RWPE2 (cell line): Measurements from ENCODE around the gene DMTF1.

ENCODE experiments used
- ATAC-seq: fragments of 200-7000 bp; cut with Tn5 transposase; 3 replicates; pipeline ENCODE4 v1.9.1; 2021; ENCODE audit warnings: low read depth
- DNase-seq: peaks from one replicate; pipeline ENCODE4 v3.0.0-alpha.2; 2020; ENCODE audit warnings: low spot score
- H3K27ac ChIP-seq: fragments of 450-650 bp; 2 replicates; pipeline ENCODE4 v1.5.1; 2017; ENCODE audit warnings: mild to moderate bottlenecking; ENCODE audit not compliant: poor library complexity, severe bottlenecking
- H3K27me3 ChIP-seq: fragments of 250-450 bp; sonication (Bioruptor Pico); 2 replicates; pipeline ENCODE4 v1.5.1; 2021; ENCODE audit warnings: mild to moderate bottlenecking, moderate library complexity; ENCODE audit not compliant: insufficient read depth, poor library complexity, severe bottlenecking
- H3K36me3 ChIP-seq: fragments of 250-450 bp; sonication (Bioruptor Pico); 2 replicates; pipeline ENCODE4 v1.5.1; 2020; ENCODE audit warnings: low read depth, mild to moderate bottlenecking, moderate library complexity
- H3K4me1 ChIP-seq: fragments of 250-450 bp; sonication (Bioruptor Pico); 2 replicates; pipeline ENCODE4 v1.5.1; 2021; ENCODE audit warnings: mild to moderate bottlenecking, moderate library complexity; ENCODE audit not compliant: insufficient read depth, poor library complexity, severe bottlenecking
- H3K4me3 ChIP-seq: fragments of 250-450 bp; sonication (Bioruptor Pico); 2 replicates; pipeline ENCODE4 v1.5.1; 2021; ENCODE audit warnings: mild to moderate bottlenecking, moderate library complexity; ENCODE audit not compliant: severe bottlenecking
- H3K9me3 ChIP-seq: fragments of 250-450 bp; sonication (Bioruptor Pico); 2 replicates; pipeline ENCODE4 v1.5.1; 2021; ENCODE audit warnings: mild to moderate bottlenecking, moderate library complexity; ENCODE audit not compliant: severe bottlenecking
- CTCF ChIP-seq: fragments of 450-650 bp; IDR thresholded peaks from one replicate; pipeline ENCODE4 v1.5.1; 2017; ENCODE audit warnings: mild to moderate bottlenecking, moderate library complexity; ENCODE audit not compliant: poor library complexity, severe bottlenecking

DMTF1 gene

DNA sequence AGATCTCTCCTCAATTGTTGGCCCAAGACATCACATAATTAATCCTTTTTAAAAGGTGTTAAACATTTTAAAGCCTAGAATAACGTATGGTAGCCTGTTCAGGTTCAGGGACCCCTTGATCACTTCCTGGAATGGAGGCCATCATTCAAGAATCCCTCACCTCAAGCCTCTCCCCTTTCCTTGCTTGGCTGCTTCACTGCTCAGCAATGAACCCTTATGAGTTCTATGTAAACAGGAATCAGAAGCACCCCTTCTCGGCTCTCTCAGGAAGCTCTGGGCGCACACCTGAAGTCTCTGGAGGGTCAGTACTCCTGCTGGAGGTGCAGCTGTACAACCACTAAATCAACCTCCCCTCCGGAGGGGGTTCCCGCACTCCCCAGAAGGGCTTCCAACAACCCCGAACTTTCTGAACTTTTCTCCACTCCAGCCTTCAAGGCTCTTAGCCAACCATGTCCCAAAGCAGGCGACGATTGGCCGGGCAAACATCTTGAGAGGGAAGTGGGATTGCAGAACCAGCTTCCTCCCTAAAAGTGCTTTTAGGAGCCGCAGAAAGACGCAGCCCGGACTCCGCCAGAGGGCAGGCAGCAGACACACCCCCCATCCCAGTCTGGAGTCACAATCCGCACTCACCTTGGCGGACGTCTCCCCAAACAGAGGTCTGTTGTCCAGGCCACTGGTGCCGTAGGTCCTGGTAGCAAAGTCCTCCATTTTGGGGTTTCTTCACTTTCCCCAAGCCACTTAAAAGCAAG is 66.7 kb downstream of the DMTF1 start:
- peak; percentile 47 for ATAC-seq
- DNase-seq = no peak
- no peak for TF ChIP-seq CTCF
- Histone ChIP-seq H3K4me3 (peak overlapping the region; percentile 79), H3K36me3 (peaks cover 22% of the 10 kb centered on the region), H3K4me1 (peaks cover 4% of the 10 kb centered on the region), H3K27ac (peak overlapping the region; percentile 63), H3K9me3 (no peaks in the 10 kb centered on the region), H3K27me3 (no peaks in the 10 kb centered on the region)

DNA sequence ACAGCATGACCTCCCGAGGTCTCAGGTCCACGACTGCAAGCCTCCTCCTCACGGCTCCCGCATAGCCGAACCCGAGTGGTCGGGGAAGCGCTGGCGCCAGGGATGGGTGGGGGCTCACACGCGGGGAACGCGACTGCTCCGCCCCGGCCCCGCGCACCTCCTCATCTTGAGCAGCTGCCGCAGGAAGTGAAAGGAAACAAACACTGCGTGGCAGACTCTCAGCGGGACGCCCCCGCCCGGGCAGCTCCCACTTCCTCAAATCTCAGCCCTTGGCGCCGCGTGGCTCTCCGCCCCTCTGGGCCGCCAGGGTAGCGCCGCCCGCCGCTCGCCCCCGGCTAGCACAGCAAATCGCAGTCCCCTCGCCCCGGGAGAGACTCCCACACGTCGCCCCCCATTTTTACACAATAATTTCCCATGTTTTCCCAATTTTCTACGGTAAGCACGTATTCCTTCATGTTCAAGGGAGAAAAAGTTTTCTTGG is 67.3 kb downstream of the DMTF1 start, which contains the start of gene TMEM243:
TMEM243 (minus strand) TSS at position 188 of the 481 bp plus-strand sequence. CDS start 229 bp downstream, outside the sequence.
- H3K27ac ChIP-seq = peak within 1 kb of the TSS; percentile 63
- H3K4me3 ChIP-seq = peak within 1 kb of the TSS; percentile 79
- DNase-seq = peak; percentile 74

GRCh38 chr7:87220026-87220733 is 67.9 kb downstream of the DMTF1 start:
- peak; percentile 6 for TF ChIP-seq CTCF

More for the DNA sequence above, 67.3 kb downstream of the DMTF1 start, which contains the start of gene TMEM243:
- peaks cover 22% of the 10 kb centered on the region for H3K36me3 ChIP-seq
- no peaks in the 10 kb centered on the region for H3K27me3 ChIP-seq
- peaks cover 4% of the 10 kb centered on the region for H3K4me1 ChIP-seq
- peak; percentile 25 for TF ChIP-seq CTCF
- H3K9me3 ChIP-seq = no peaks in the 10 kb centered on the region
- peak; percentile 68 for ATAC-seq

DNA sequence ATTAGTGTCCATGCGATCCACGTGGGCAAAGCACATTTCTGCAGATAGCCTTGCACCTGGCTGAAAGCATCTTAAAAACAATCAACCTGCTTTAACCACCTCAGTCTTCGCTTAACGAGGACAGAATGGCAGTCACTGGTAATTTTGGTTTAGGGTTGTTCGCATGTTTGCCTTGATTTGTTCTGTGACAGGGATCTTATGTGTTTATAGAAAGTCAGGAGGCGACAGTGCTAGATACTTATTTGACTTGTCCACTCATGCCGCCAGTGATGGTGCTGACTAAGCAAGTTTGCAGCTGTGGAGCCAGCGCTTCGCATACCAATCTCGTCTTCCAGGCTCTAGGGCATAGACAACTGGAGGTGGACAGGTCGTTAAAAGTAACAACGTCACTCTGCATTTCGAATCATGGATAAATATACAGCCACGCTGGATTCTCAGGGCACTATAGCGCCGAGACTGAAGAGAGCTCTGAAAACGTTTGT is 68.5 kb downstream of the DMTF1 start:
- H3K9me3 ChIP-seq = no peaks in the 10 kb centered on the region
- H3K36me3 ChIP-seq = peaks cover 11% of the 10 kb centered on the region
- TF ChIP-seq CTCF = no peak
- ATAC-seq (no peak), DNase-seq (no peak)
- peak overlapping the region; percentile 79 for H3K4me3 ChIP-seq
- H3K27ac ChIP-seq = no peak overlapping the region
- no peaks in the 10 kb centered on the region for H3K27me3 ChIP-seq
- peaks cover 4% of the 10 kb centered on the region for H3K4me1 ChIP-seq

More at GRCh38 chr7:87220026-87220733, 67.9 kb downstream of the DMTF1 start:
- ATAC-seq = peak; percentile 84
- H3K36me3 ChIP-seq = peaks cover 16% of the 10 kb centered on the region
- peak overlapping the region; percentile 79 for H3K4me3 ChIP-seq
- no peaks in the 10 kb centered on the region for H3K9me3 ChIP-seq
- peaks cover 4% of the 10 kb centered on the region for H3K4me1 ChIP-seq
- peak; percentile 82 for DNase-seq
- no peaks in the 10 kb centered on the region for H3K27me3 ChIP-seq
- H3K27ac ChIP-seq = peak overlapping the region; percentile 63
